NCI-H748 treated with DMSO at 0.1 percent for 48 hours (cell line): ENCODE measurements around the gene SGK2.

Experiments
- DNase-seq: peaks from one replicate; lab custom pipeline; 2025; lab: John Stamatoyannopoulos, UW

The SGK2 gene

DNA sequence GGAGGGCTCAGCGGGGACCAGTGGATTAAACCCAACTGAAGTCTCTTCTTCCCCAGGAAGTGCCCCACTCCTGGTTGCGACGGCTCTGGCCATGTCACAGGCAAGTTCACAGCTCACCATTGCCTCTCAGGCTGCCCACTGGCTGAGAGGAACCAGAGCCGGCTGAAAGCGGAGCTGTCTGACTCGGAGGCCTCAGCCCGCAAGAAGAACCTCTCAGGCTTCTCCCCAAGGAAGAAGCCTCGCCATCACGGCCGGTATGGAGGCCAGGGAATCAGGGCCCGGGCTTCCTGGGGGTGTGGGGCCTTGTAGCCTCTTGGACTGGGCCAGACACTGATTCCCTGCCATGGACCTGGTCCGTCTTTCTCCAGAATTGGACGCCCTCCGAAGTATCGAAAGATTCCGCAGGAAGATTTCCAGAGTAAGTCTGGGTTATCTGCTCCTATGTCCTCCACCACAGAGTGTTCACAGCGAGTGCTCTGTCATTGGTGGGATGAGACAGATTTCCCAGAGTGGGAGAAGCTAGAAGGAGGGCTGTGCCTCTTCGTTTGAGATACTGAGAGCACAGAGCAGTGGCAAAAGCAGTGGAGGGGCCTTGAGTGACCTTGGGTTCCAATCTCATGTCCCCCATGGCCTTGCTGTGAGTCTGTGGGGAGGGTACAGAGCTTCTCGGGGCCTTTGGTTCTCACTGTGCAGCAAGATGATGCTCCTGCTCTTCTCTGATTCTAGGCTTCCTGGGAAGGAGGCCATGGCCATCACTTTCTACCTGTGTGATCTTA, 22.6 kb upstream of the SGK2 start:
- no peak for DNase-seq

DNA sequence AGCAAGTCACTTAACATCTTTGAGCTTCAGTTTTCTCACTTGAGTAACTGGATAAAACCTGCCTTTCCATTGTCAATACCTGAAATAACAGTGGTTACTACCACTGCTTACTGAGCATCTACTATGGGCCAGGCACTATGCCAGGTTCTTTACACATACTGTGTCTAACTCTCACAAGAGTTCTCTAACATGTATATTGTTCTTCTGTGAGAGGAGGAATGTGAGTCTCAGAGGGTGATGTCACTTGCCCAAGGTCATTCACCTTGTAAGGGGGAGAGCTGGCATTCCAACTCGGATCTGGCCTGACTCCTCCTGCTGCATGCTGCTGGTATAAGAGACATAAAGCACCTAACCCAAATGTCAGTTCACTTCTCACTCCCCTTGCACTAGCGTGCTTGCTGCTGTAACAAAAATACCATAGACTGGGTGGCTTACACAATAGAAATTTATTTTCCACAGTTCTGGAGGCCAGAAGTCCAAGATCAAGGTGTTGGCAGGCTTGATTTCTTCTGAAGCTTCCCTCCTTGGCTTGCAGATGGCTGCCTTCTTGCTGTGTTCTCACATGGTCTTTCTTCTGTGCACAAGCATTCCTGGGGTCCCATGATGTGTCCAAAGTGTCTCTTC, 21.9 kb upstream of the SGK2 start:
- DNase-seq: no peak

DNA sequence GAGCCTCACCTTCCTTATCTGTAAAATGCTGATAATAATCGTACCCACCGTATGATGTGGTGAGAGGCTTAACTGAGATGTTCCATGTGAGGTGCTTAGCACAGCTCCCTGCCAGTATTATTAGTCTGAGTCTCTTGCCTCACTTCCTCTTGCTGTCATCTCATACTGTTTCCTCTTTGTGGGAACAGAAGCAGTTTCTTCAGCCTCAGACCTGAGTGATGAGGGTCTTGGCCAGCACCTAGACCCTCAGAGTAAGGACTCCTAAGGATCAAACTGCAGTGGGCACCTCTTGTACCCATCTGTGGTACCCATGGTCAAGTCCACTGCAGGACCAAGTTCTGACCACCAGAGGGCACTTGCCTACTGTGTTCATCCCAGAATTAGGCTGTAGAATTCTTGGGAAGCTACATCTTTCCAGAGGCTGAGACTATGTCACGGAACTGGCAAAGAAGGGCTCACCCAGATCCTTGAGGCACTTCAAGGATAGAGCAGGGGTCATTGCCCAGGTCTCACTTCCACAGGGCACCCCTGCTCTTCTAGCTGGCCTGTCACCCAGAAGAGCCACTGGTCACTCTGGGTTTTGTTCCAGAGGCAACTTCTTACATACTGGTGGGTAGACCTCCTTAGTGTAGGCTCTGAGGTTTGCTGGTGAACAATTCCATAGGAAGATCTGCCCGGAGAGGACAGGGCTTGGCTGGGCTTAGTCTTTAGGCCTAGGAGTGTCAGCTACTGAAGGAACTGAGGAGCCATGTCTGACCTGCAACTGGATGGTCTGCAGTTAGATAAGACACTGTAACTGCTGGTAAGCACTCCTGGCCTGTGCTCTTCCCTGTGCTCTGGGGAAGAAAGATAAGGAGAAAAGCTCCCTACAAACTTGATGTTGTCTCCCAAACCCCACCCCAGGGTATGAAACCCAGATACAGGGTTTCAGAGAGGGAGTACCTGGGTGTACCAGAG, 20.6 kb upstream of the SGK2 start:
- peak; percentile 42 for DNase-seq

DNA sequence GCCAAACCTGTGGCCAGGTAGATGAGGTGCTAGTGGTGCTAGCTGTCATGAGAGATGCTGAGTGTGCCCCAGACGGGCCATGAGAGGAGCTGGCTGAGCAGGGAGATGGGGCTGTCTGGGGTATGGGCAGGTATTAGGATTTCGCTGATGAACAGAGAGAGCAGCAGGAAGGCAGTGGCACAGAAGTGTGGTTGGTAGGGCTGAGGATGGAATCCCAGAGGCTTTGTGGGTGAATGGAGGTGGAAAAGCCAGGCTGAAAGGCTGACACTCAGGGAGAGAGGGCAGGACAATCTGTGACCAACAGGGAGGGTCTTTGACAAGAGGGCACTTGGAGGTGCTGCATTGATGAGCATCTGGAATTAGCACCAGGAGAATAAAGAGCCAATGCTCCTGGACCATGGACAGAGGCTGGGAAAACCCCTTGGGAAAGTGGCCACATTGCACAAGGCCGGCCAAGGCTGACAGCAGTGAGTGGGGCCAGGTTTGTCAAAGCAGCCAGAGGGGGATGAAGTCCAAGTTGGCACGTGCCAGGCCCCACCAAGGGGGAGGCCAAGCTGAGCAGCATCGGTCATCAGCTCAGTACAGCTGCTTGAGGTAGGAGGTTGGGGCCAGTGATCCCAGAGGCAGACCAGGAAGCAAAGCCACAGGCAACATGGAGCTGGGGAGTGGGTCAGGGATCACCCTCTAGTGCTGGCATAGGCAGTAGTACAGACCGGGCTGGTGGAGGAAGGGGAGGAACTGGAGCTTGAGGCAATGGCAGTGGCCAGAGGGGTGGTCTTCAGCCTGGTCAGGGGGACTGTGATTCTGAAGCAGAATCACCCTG, 19.7 kb upstream of the SGK2 start:
- DNase-seq: no peak

DNA sequence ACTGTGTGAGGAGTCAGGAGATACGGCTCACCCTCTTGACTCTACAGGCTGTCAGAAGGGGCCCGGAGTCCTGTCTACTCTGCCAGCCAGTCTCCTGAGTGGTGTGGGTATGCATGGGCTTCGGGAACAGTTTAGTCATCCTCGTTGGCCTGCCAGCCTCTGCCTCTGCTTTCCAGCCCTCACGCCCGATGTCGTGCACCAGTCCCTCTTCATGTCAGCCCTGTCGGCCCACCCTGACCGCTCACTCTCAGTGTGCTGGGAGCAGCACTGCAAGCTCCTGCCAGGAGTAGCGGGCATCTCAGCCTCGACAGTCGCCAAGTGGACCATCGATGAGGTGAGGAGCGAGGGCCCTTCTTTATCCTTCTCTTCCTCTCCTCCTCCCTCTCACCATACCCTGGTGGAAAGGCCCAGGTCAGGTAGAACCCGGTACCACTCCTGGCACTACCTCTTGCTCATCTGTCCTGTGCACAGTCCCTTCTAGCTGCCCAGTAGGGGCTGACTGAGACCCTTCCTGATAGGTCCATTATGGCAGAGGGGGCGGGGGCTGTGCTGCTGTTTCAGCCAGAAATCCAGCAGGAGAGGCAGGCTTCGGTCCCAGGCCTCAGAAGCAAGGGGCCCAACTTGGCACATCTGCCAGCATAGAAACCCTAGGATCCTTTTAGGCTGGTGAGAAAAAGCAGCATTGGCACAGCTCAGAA, 18.7 kb upstream of the SGK2 start:
- DNase-seq: no peak

DNA sequence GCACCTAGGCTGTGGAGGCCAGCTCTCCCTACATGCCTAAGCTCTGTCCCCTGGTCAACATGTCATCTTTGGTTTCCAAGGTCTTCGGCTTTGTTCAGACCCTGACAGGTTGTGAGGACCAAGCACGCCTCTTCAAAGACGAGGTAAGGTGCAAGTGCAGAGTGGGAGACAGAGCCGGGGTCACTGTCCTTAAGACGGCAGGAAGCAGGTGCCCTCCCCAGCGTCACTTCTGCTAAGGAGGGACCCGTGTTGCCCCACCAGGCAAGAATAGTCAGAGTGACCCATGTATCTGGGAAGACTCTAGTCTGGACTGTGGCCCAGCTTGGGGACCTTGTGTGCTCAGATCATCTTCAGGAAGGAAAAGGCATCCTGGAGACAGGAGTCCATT, 18.2 kb upstream of the SGK2 start:
- DNase-seq: no peak

DNA sequence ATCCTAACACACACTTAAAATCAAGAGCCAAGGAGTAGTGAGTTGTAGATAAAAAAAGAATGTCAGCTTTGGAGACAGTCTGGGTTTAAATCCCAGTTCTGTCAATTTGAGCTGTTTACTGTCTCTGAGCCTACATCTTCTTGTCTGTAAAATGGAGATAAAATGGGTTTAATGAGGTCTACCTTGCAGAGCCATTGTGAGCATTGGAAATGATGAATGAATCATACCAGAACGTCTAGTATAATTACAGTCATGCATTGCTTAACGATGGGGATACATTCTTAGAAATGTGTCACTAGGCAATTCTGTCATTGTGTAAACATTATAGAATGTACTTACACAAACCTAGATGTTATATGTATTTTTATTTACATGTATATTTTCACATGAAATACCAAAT, 17.6 kb upstream of the SGK2 start:
- no peak for DNase-seq

DNA sequence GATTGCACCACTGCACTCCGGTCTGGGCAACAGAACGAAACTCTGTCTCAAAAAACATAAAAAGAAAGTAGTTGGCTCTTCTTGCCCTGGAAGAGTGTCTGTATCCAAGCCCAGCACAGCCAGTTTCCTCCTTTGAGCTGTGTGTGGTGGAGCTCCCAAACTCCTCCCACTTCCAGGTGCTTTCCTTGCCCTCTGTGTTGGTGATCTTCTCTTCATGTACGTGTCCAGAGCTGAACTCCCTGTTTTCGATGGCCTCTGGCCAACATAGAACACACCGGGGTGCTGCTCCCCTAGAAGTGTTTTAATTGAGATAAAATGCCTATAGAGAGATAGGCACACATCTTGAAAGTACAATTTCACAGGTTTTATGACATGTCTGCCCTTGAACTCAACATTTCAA, 16.7 kb upstream of the SGK2 start:
- no peak for DNase-seq

DNA sequence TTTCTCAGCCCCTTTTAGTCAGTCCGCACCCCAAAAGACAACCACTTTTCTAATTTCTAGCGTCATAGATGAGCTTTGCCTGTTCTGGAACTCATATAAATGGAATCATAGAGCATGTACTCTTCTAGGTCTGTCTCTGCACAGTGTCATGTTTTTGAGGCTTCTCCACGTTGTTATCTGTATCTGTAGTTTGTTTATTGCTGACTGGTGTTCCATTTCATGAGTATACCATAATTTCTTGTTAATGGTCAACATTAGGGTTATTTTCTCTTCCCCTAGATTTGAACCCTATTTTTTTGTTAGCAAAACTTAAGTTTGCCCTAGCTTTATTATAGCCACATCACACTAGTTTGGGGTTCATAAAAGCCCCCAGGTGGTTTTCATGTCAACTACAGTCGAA, 16.2 kb upstream of the SGK2 start:
- DNase-seq: no peak

DNA sequence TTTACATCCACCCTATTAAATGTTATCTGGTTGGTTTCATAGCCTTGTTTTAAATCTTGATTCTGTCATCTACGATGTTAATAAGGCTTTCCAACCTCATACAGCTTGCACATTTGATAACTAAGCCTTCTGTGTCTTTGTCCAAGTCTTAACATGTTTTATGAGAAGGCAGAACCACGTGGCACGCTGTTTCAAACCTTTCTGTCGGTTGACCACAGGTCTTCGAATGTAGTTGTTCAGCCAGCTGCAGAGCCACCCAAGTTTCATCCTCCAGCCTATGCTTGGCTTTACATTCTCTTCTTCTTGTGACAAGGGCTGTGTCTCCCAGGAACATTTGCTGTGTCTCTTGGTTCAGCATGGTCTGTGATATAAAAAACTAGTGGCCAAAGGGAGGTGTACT, 15.7 kb upstream of the SGK2 start:
- no peak for DNase-seq

DNA sequence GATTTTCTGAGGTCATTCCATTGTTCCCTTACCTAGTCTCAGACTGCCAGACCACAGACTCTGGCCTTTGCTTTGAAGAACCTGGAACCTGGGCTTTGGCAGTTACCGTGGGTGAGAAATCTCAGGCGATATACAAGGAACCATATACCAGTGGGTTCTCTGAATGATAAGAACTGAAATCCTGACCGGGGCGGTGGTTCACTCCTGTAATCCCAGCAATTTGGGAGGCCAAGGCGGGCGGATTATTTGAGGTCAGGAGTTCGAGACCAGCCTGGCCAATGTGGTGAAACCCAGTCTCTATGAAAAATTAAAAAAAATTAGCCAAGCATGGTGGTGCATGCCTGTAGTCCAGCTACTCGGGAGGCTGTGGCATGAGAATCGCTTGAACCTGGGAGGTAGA, 14.3 kb upstream of the SGK2 start:
- DNase-seq: no peak

DNA sequence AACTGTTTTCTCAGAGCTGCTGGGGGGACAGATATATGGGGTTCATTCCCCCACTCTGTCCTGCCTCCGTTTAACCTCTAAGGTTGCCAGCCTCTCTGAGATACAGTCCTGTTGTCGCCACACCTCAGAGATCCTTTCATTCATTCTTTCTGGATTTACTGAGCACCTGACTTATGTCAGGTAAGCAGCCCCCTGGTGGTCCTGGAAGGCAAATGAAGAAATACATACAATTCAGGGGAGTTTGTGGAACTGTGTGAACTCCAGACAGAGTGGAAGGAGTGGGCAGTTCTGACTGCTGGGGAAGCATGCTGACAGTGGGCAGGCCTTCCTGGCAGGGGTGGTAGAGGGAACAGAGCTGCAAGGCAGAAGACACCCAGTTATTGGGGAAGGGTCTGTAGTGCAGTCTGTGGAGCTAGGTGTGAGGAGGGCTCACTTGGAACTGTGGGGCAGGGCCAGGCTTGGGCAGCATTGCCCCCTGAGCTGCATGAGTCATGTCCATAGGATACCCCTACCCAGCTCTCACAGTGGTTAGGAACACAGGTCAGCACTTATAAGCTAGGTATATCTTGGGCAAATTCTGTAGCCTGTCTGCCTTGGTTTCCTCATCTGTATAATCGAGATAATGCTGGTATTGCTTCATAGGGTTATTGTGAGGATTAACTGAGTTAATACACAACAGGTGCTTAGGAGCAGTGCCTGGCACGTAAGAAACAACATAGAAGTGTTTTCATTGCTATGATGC, 12.8 kb upstream of the SGK2 start:
- no peak for DNase-seq

DNA sequence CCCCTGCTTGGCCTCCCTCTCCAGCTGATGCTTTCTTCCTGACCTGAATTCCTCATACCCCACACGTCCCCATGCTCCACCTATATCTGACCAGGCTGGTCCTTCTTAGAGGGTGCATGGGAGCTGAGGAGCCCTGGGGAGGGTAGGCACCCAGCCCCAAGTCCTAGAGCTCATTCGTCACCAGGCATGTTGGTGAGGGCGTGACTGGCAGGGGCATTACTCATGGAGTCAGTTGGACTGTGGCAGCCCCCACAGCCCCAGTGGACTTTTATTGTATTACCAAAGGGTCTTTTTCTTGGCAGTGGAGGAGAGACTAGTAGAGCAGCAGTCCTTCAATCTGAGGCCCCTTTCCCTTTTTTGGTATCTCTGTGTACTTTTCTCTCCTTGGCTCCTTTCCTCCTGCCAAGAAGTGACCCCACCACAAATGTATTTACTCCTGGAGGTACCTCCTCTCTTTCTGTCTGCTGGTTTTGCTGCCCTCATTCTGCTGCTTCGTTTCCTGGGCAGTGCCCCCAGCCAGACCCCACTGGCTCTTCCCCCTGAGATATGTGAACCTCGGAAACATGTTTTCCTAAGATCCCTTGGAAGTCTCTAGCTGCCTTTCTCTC, 10.4 kb upstream of the SGK2 start:
- DNase-seq: no peak

DNA sequence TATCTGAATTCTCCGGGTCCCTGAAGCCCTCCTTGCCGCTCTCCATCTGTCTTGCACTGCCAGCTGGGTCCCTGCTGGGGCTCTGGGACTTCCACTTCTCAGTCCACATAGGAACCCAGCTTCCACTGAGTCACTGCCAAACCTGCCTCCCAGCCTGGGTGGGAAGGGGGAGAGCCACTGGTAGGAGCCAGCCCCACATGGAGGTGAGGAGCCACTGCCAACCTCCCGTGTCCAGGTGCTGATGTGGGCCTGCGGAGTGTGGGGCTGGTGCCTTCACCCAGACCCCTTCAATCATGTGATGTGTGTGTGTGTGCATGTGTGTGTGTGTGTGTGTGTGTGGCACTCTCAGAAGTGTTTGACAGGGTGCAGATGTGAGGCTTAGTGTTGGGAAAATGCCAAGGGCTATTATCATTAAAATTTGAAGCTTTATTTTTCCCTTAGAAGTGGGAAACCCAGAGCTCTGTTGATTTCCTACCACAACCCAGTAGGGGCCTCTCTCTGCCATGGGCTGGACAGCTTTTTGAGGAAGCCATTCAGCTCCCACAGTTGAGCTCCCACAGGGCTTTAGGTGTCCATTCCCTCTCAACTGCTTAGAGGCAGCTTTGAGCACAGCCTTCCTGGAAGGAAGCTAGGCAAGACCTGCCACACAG, 9.3 kb upstream of the SGK2 start:
- no peak for DNase-seq

DNA sequence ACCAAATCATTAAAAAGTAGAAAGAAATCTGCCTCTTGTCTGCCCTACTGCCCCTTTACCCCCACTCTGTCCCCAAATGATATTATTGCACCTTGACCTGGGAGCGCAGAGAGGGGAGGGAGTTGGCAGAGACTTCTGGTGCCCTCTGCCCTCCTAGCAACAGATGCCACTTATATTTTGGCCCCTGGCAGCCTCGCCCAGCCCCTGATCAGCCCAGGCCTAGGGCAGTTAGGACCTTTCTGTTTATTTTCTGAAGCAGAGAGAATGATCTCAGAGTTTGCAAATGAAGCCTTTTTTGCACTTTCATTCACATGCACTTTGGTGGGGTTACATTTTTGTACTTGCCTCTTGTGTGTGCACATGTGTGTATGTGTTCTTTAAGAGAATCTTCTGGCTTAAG, 8.4 kb upstream of the SGK2 start:
- no peak for DNase-seq

DNA sequence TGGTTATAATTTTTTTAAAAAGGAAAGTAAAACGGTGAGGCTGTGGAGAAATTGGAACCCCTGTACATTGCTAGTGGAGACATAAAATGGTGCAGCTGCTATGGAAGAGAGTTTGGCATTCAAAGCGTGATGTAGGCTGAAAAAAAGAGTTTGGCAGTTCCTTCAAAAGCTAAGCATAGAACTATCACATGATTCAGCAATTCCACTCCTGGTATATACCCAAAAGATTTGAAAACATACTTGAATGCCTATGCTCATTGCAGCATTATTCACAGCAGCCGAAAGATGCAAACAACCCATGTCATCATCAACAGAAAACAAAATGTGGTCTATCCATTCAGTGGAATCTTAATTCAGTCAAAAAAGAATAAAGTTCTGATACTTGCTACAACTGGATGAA, 4.5 kb upstream of the SGK2 start:
- no peak for DNase-seq

DNA sequence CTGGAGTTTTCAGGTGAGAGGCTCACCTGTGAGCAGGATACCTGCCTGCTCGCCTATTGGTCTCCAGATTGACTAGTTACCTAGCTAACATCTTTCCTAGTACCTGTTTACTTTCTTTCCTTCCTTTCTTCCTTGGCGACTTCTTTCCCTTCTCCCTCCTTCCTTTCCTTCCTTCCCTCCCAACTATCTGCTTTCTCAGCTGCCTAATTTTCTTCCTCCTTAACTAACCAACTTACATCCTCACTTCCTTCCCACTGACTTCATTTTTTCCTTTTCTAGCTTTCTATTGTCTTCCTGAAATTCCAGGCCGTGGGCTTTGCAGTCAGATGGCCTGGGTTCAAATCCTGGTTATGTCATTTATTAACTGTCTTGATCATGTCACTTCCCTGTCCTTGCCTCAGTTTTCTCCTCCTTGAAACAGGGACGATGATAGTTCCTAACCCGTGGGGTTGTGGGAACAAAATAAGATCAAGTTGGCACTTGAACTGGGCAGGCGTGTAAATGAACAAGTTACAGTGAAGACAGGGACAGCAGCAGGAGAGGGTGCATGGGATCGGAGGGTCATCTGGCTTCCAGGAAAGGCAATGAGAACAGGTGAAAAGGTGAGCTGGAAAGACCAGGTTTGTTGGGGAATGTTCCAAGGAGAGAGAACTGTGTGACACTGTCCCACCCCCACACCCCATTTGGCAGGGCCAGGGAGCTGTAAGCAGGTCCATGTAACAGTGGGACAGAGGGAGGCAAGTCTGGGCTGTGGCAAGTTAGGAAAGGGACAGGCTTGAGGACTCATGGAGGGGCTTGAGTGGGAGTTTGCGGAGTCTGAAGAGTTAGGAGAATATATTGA, 540 bp downstream of the SGK2 start:
- no peak for DNase-seq

DNA sequence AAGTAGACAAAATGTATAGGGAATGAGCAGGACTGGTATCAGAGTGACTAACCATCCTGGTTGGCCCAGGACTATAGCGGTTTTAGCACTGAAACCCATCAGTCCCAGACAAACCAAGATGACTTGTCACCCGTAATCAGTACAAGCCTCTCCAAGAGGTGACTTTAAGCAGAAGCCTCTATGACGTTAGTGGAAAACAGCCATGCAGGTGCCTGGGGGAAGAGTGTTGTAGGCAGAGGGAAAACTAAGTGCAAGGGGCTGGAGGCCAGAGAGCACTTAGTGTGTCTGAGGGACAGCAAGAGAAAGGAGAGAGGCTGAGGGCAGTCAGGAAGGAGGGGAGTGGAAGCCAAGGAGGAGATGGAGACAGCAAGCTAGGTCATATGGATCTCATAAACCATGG, 2.1 kb downstream of the SGK2 start:
- no peak for DNase-seq

DNA sequence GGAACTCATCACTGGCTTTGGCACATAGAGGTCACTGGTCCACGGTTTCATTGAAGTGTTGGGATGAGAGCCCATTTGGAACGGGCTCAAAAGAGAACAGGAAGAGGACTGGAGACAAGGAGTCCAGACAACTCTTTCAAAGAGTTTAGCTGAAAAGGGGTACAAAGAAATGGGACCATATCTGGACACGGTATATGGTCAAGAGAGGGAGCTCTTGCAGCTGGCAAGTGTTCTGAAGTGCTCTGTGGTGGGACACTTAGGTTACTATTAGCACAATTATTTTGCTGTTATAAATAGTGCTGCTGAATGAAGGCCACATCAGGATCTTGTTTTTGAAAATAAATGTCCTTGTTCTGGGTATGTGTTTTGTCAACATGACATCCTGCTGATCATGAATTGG, 4.6 kb downstream of the SGK2 start:
- DNase-seq: no peak
